HepG2 (cell line): ENCODE data around the gene KIAA0930. TPM values are rescaled to one million over a fixed set of nuclear protein-coding genes. Genes with fewer than 3 reads are reported as not detected.

Source experiments
- ATAC-seq: fragments of 200-7000 bp; cut with Tn5 transposase; 3 replicates; pipeline ENCODE4 v1.9.1; 2020; ENCODE audit warnings: mild to moderate bottlenecking, moderate library complexity
- BruUV-seq: library from RNA; stranded (reverse); fragments of 400-500 nt; replicated peaks from 2 replicates; lab custom pipeline; 2021; lab: Mats Ljungman, UMichigan
- CTCF ChIA-PET: fragments of 300-600 bp; formaldehyde crosslinking; extraction: SDS; loops from one replicate; lab custom pipeline; 2021; ENCODE audit warnings: low total read pairs, inconsistent platforms, low intra/inter-chr PET ratio; lab: Yijun Ruan, JAX
- POLR2A ChIA-PET: fragments of 350-600 bp; sonication (Branson Sonifier 250); formaldehyde crosslinking; loops from one replicate; lab custom pipeline; 2020; ENCODE audit warnings: antibody characterized with exemption, inconsistent platforms; lab: Yijun Ruan, JAX
- DNase-seq: peaks from one replicate; pipeline ENCODE4 v3.0.0-alpha.2; 2015; ENCODE audit warnings: low spot score
- FAIRE-seq: peaks from 3 replicates; lab custom pipeline; 2011; peaks lifted over from hg19 to GRCh38; lab: Jason Lieb, UNC
- H2AFZ ChIP-seq: one replicate; pipeline ENCODE4 v1.6.1; 2011; ENCODE audit warnings: low read length, inconsistent platforms
- H3K27ac ChIP-seq: fragments of 300-600 bp; 3 replicates; pipeline ENCODE4 v1.8.0; 2011; ENCODE audit warnings: mixed run types, mild to moderate bottlenecking, mixed read lengths, low read length, inconsistent platforms; ENCODE audit not compliant: insufficient read depth; ENCODE audit errors: extremely low read length
- H3K27me3 ChIP-seq, 2 experiments: fragments of 200-600 bp in 1 of 2; 2 replicates in 1 of 2; 3 replicates in 1 of 2; pipeline versions ENCODE4 v1.6.0 to v1.8.0; 2011; ENCODE audit warnings: low read length in 2 of 2, mild to moderate bottlenecking in 2 of 2, moderate library complexity in 2 of 2, inconsistent platforms in 1 of 2; ENCODE audit not compliant: insufficient read depth in 2 of 2, control insufficient read depth in 1 of 2
- H3K36me3 ChIP-seq, 2 experiments: fragments of 200-600 bp in 1 of 2; replicated peaks in 1 of 2; 2 replicates in 1 of 2; 3 replicates in 1 of 2; pipeline versions ENCODE4 v1.5.1 to v1.8.0; 2011; ENCODE audit warnings: low read length in 2 of 2, inconsistent platforms in 1 of 2; ENCODE audit not compliant: insufficient read depth in 2 of 2, control insufficient read depth in 1 of 2
- H3K4me1 ChIP-seq: 2 replicates; pipeline ENCODE4 v1.5.1; 2012; ENCODE audit warnings: low read length, inconsistent platforms; ENCODE audit not compliant: insufficient read depth
- H3K4me2 ChIP-seq: 2 replicates; pipeline ENCODE4 v1.6.0; 2011; ENCODE audit warnings: low read depth, low read length, inconsistent platforms
- H3K4me3 ChIP-seq, 3 experiments: fragments of 200-600 bp in 1 of 3; sonication (generic), shearing (Covaris generic) in 1 of 3; replicated peaks in 1 of 3; 2 replicates each; pipeline ENCODE4 v1.5.1; 2011 to 2016; ENCODE audit warnings: low read length in 3 of 3, inconsistent platforms in 2 of 3, low read depth in 2 of 3, mild to moderate bottlenecking in 2 of 3, control low read depth in 1 of 3, mixed read lengths in 1 of 3; ENCODE audit not compliant: insufficient read depth in 1 of 3
- H3K79me2 ChIP-seq: one replicate; pipeline ENCODE4 v1.6.1; 2011; ENCODE audit warnings: low read length, inconsistent platforms; ENCODE audit not compliant: insufficient read depth
- H3K9ac ChIP-seq: 2 replicates; pipeline ENCODE4 v1.6.0; 2011; ENCODE audit warnings: mild to moderate bottlenecking, low read depth, low read length, inconsistent platforms; ENCODE audit not compliant: insufficient read depth
- H3K9me3 ChIP-seq: 2 replicates; pipeline ENCODE4 v1.5.1; 2012; ENCODE audit warnings: mild to moderate bottlenecking, low read length
- H4K20me1 ChIP-seq: 2 replicates; pipeline ENCODE4 v1.6.0; 2011; ENCODE audit warnings: inconsistent platforms, mild to moderate bottlenecking, low read length, moderate library complexity; ENCODE audit not compliant: insufficient read depth
- NFYB ChIP-seq: sonication (generic); formaldehyde crosslinking; IDR thresholded peaks from 2 replicates; pipeline ENCODE4 v1.4.0; 2020; ENCODE audit warnings: missing genetic modification reagents
- SAP130 ChIP-seq: IDR thresholded peaks from 2 replicates; pipeline ENCODE4 v1.6.1; 2016; ENCODE audit warnings: low read depth
- SPEN ChIP-seq: sonication (generic); formaldehyde crosslinking; IDR thresholded peaks from 2 replicates; pipeline ENCODE4 v1.5.1; 2020; ENCODE audit warnings: low read depth, mild to moderate bottlenecking, missing genetic modification reagents
- USF2 ChIP-seq, 2 experiments: sonication (generic) in 1 of 2; formaldehyde crosslinking in 1 of 2; IDR thresholded peaks; 2 replicates each; pipeline versions ENCODE4 v1.5.1 to v1.6.1; 2011 to 2020; ENCODE audit warnings: borderline replicate concordance in 1 of 2, low read depth in 1 of 2, low read length in 1 of 2, mild to moderate bottlenecking in 1 of 2, missing genetic modification reagents in 1 of 2, moderate library complexity in 1 of 2
- YEATS4 ChIP-seq: sonication (generic); formaldehyde crosslinking; IDR thresholded peaks from 2 replicates; pipeline ENCODE4 v1.4.0; 2020; ENCODE audit warnings: missing genetic modification reagents, borderline replicate concordance
- ZBTB38 ChIP-seq: sonication (generic); formaldehyde crosslinking; IDR thresholded peaks from 2 replicates; pipeline ENCODE4 v1.5.1; 2020; ENCODE audit warnings: mild to moderate bottlenecking, missing genetic modification reagents
- ZBTB7B ChIP-seq: sonication (generic); formaldehyde crosslinking; IDR thresholded peaks from 2 replicates; pipeline ENCODE4 v1.4.0; 2020; ENCODE audit warnings: missing genetic modification reagents
- ZKSCAN1 ChIP-seq: fragments of 150-350 bp; IDR thresholded peaks from 2 replicates; pipeline ENCODE4 v1.6.1; 2014; ENCODE audit warnings: low read length
- ZNF17 ChIP-seq: sonication (generic); formaldehyde crosslinking; IDR thresholded peaks from 2 replicates; pipeline ENCODE4 v1.5.0; 2020; ENCODE audit warnings: mild to moderate bottlenecking, missing genetic modification reagents
- ZNF335 ChIP-seq: sonication (generic); formaldehyde crosslinking; IDR thresholded peaks from 2 replicates; pipeline ENCODE4 v1.4.0; 2020; ENCODE audit warnings: missing genetic modification reagents
- ZNF460 ChIP-seq: sonication (generic); formaldehyde crosslinking; IDR thresholded peaks from 2 replicates; pipeline ENCODE4 v1.5.1; 2020; ENCODE audit warnings: missing genetic modification reagents, mild to moderate bottlenecking, borderline replicate concordance
- ZNF557 ChIP-seq: sonication (generic); formaldehyde crosslinking; IDR thresholded peaks from 2 replicates; pipeline ENCODE4 v1.4.0; 2020; ENCODE audit warnings: missing genetic modification reagents
- ZNF580 ChIP-seq: IDR thresholded peaks from 2 replicates; pipeline ENCODE4 v1.6.1; 2016; ENCODE audit warnings: low read depth, borderline replicate concordance
- ZNF672 ChIP-seq: sonication (generic); formaldehyde crosslinking; IDR thresholded peaks from 2 replicates; pipeline ENCODE4 v1.8.1; 2022; ENCODE audit warnings: missing genetic modification reagents
- WGBS: methylation state at CpG from one replicate; pipeline ENCODE4 v1.1.6; 2017; ENCODE audit warnings: low lambda C conversion rate; 5-methylcytosine and 5-hydroxymethylcytosine counted together
- in situ Hi-C: cut with HindIII; loops from 2 replicates; pipeline ENCODE4 v1.10.0; 2017; ENCODE audit warnings: low pct_unique_long_range_greater_than_20kb; ENCODE audit not compliant: extremely low pct_ligation_motif_present
- intact Hi-C: fragments of 100-400 bp; cut with micrococcal nuclease; formaldehyde crosslinking; loops from one replicate; pipeline ENCODE4 v1.10.0; 2022; ENCODE audit not compliant: unreplicated experiment
- polyA plus RNA-seq, 8 experiments: library from polyadenylated mRNA; depleted of rRNA in 3 of 8; stranded (reverse) in 7 of 8; unstranded in 1 of 8; fragments of >200 nt; fragmentation: Illumina TruSeq in 4 of 8; extraction: Trizol in 4 of 8; gene quantifications; 2 replicates each; pipeline versions ENCODE4 v1.2.1 to v1.2.3, GENCODE V29; 2011 to 2016; ENCODE audit warnings: low read depth in 4 of 8, missing spikeins in 1 of 8, mixed read lengths in 1 of 8; ENCODE audit not compliant: insufficient read depth in 1 of 8
- total RNA-seq, 5 experiments: library from RNA; depleted of rRNA; stranded (reverse); fragments of >200 nt; fragmentation: Illumina TruSeq; extraction: Trizol; gene quantifications; 2 replicates each; pipeline ENCODE4 v1.2.3, GENCODE V29; 2016; ENCODE audit warnings: low read depth in 1 of 5
- TF ChIP-seq, protein P1 (sequence below): sonication (generic); formaldehyde crosslinking; IDR thresholded peaks from 2 replicates; pipeline ENCODE4 v1.5.1; 2020; ENCODE audit warnings: mild to moderate bottlenecking, missing genetic modification reagents, moderate library complexity

Gene KIAA0930
- total and polyA plus RNA-seq, 2 of the 13 experiments (the other 11 are each of a cell fraction or from before 2014, with no cell fraction given): 27.0 to 38.2 TPM

- TF ChIP-seq ZNF580 (CRISPR knock-in tag) (peak; percentile 40; the same call in 1 of the 2 replicates), ZBTB7B (CRISPR knock-in tag) (0 out of 2 replicates have a peak, but pooled peaks have one; percentile 8), ZNF460 (CRISPR knock-in tag) (0 out of 2 replicates have a peak, but pooled peaks have one; percentile 1), ZNF17 (no peak)
Observed at GRCh38 chr22:45280587-45280980, 39.9 kb upstream of the KIAA0930 start (continued).

GRCh38 chr22:45278125-45278524 lies 37.4 kb upstream of the KIAA0930 start:
- 92% methylated on average over 9 of the region's 9 CpGs for WGBS

More at GRCh38 chr22:45278125-45278524, 37.4 kb upstream of the KIAA0930 start:
- Histone ChIP-seq H3K4me3 (no peak overlapping the region), H3K9ac (no peak overlapping the region; the same call in 1 of the 2 replicates), H3K9me3 (no peaks in the 10 kb centered on the region), H4K20me1 (no peaks in the 10 kb centered on the region), H3K4me1 (peaks cover 96% of the 10 kb centered on the region), H3K79me2 (no peaks in the 10 kb centered on the region), H2AFZ (no peak overlapping the region), H3K27me3 (no peaks in the 10 kb centered on the region), H3K27ac (peak overlapping the region; percentile 98), H3K4me2 (no peak overlapping the region), H3K36me3 (no peaks in the 10 kb centered on the region)
- DNase-seq (no peak), FAIRE-seq (no peak), ATAC-seq (no peak)
- ChIA-PET CTCF (no interaction called here), POLR2A (no interaction called here)
- intact Hi-C loops: loop anchor here (2.0 kb wide), 1 partner anchor 31 kb away; the partner anchor contains the start of gene FAM118A
- TF ChIP-seq USF2 (IDR thresholded peaks at IDR 0.05; ENCODE audit: low read depth, low read length) (no peak), USF2 (CRISPR knock-in tag; IDR thresholded peaks at IDR 0.05; ENCODE audit: borderline replicate concordance) (no peak), YEATS4 (CRISPR knock-in tag) (peak; percentile 15; the same call in 1 of the 2 replicates), ZNF557 (CRISPR knock-in tag) (no peak), SPEN (CRISPR knock-in tag) (0 out of 2 replicates have a peak, but pooled peaks have one; percentile 17), NFYB (no peak), ZNF335 (no peak), SAP130 (no peak), ZBTB38 (peak; percentile 58; the same call in 1 of the 2 replicates), ZNF672 (CRISPR knock-in tag) (no peak), ZKSCAN1 (peak; percentile 12; the same call in 1 of the 2 replicates)
- TF ChIP-seq, protein P1, sequence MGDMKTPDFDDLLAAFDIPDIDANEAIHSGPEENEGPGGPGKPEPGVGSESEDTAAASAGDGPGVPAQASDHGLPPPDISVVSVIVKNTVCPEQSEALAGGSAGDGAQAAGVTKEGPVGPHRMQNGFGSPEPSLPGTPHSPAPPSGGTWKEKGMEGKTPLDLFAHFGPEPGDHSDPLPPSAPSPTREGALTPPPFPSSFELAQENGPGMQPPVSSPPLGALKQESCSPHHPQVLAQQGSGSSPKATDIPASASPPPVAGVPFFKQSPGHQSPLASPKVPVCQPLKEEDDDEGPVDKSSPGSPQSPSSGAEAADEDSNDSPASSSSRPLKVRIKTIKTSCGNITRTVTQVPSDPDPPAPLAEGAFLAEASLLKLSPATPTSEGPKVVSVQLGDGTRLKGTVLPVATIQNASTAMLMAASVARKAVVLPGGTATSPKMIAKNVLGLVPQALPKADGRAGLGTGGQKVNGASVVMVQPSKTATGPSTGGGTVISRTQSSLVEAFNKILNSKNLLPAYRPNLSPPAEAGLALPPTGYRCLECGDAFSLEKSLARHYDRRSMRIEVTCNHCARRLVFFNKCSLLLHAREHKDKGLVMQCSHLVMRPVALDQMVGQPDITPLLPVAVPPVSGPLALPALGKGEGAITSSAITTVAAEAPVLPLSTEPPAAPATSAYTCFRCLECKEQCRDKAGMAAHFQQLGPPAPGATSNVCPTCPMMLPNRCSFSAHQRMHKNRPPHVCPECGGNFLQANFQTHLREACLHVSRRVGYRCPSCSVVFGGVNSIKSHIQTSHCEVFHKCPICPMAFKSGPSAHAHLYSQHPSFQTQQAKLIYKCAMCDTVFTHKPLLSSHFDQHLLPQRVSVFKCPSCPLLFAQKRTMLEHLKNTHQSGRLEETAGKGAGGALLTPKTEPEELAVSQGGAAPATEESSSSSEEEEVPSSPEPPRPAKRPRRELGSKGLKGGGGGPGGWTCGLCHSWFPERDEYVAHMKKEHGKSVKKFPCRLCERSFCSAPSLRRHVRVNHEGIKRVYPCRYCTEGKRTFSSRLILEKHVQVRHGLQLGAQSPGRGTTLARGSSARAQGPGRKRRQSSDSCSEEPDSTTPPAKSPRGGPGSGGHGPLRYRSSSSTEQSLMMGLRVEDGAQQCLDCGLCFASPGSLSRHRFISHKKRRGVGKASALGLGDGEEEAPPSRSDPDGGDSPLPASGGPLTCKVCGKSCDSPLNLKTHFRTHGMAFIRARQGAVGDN (CRISPR knock-in tag): peak; percentile 39
- BruUV-seq: no TSS peak
- in situ Hi-C loops: no loop called here
